ENCODE data around the gene FGF12. TPM values are rescaled to one million over a fixed set of nuclear protein-coding genes. Genes with fewer than 3 reads are reported as not detected.

FGF12 gene
- total and polyA plus RNA-seq, 2 of the 13 experiments (the other 11 are each of a cell fraction or from before 2014, with no cell fraction given) = 0.07 TPM; not detected in 1

GRCh38 chr3:192331749-192332385, 395.5 kb downstream of the FGF12 start:
- no peak overlapping the region for H3K27ac ChIP-seq (ENCODE audit: extremely low read length, insufficient read depth, low read length)
- no peaks in the 10 kb centered on the region for H3K27me3 ChIP-seq (ENCODE audit: control insufficient read depth in 1 of 2, insufficient read depth in 2 of 2, low read length in 2 of 2)
- DNase-seq (ENCODE audit: low spot score) (no peak), ATAC-seq (no peak), FAIRE-seq (no peak)
- H3K9ac ChIP-seq (ENCODE audit: insufficient read depth, low read depth, low read length) = no peak overlapping the region
- in situ Hi-C loops (cut with HindIII; ENCODE audit: extremely low pct_ligation_motif_present, low pct_unique_long_range_greater_than_20kb) = no loop called here
- H3K36me3 ChIP-seq (replicated peaks in 1 of 2; ENCODE audit: control insufficient read depth in 1 of 2, insufficient read depth in 2 of 2, low read length in 2 of 2) = no peaks in the 10 kb centered on the region
- ChIA-PET POLR2A (no interaction called here), CTCF (ENCODE audit: low intra/inter-chr PET ratio, low total read pairs) (no interaction called here)
- 20% methylated on average over 3 of the region's 3 CpGs for WGBS (ENCODE audit: low lambda C conversion rate)
- no peaks in the 10 kb centered on the region for H3K4me1 ChIP-seq (ENCODE audit: insufficient read depth, low read length)
- no peaks in the 10 kb centered on the region for H4K20me1 ChIP-seq (ENCODE audit: insufficient read depth, low read length)
- intact Hi-C loops (cut with micrococcal nuclease; ENCODE audit: unreplicated experiment) = loop anchor here (10.0 kb wide), 1 partner anchor 1583 kb away; no protein-coding TSS in a partner anchor
- H3K79me2 ChIP-seq (ENCODE audit: insufficient read depth, low read length) = no peaks in the 10 kb centered on the region
- H2AFZ ChIP-seq (ENCODE audit: low read length) = no peak overlapping the region
- no peak overlapping the region for H3K4me2 ChIP-seq (ENCODE audit: low read depth, low read length)
- H3K9me3 ChIP-seq (ENCODE audit: low read length) = no peaks in the 10 kb centered on the region
- no TSS peak for BruUV-seq (replicated peaks)
- no peak overlapping the region for H3K4me3 ChIP-seq (replicated peaks in 1 of 3; ENCODE audit: insufficient read depth in 1 of 3, low read depth in 2 of 3, low read length in 3 of 3)
- TF ChIP-seq BCL6 (CRISPR knock-in tag; IDR thresholded peaks at IDR 0.05) = no peak
- no peak for TF ChIP-seq CEBPG (CRISPR knock-in tag; IDR thresholded peaks at IDR 0.05)
- no peak for TF ChIP-seq ZNF740 (CRISPR knock-in tag; IDR thresholded peaks at IDR 0.05)
- TF ChIP-seq KAT2B (IDR thresholded peaks at IDR 0.05; ENCODE audit: borderline replicate concordance, low read depth, low read length) = no peak
- TF ChIP-seq NCOR1 (IDR thresholded peaks at IDR 0.05; ENCODE audit: borderline replicate concordance, low read length) = no peak
- TF ChIP-seq FLYWCH1 (CRISPR knock-in tag; IDR thresholded peaks at IDR 0.05) = no peak
- TF ChIP-seq ZNF713 (CRISPR knock-in tag; IDR thresholded peaks at IDR 0.05) = no peak
- TF ChIP-seq ZNF709 (CRISPR knock-in tag; IDR thresholded peaks at IDR 0.05) = no peak
- no peak for TF ChIP-seq GMEB1 (CRISPR knock-in tag; IDR thresholded peaks at IDR 0.05; ENCODE audit: borderline replicate concordance)
- TF ChIP-seq HNF1B (CRISPR knock-in tag; IDR thresholded peaks at IDR 0.05) = no peak
- TF ChIP-seq BORCS8-MEF2B (CRISPR knock-in tag; IDR thresholded peaks at IDR 0.05) = no peak
- TF ChIP-seq SIN3A (IDR thresholded peaks at IDR 0.05; ENCODE audit: borderline replicate concordance, low read depth, low read length) = no peak
- TF ChIP-seq GTF3A (CRISPR knock-in tag; conservative IDR thresholded peaks at IDR 0.05) = no peak
- TF ChIP-seq ZNF264 (CRISPR knock-in tag; IDR thresholded peaks at IDR 0.05) = no peak
- no peak for TF ChIP-seq ZBTB10 (CRISPR knock-in tag; IDR thresholded peaks at IDR 0.05; ENCODE audit: borderline replicate concordance)
- no peak for TF ChIP-seq NR2F6 (IDR thresholded peaks at IDR 0.05)
- TF ChIP-seq NR2F6 (CRISPR knock-in tag; IDR thresholded peaks at IDR 0.05) = no peak
- no peak for TF ChIP-seq MNT (IDR thresholded peaks at IDR 0.05)

Measured in HepG2 (cell line).